K562 (cell line): ENCODE data around the gene TMEM63A. TPM values are rescaled to one million over a fixed set of nuclear protein-coding genes. Genes with fewer than 3 reads are reported as not detected.

Experiments
- ATAC-seq: fragments of 200-7000 bp; cut with Tn5 transposase; 3 replicates; pipeline ENCODE4 v1.9.1; 2020; ENCODE audit warnings: moderate library complexity
- BruUV-seq: library from RNA; stranded (reverse); fragments of 400-500 nt; replicated peaks from 2 replicates; lab custom pipeline; 2021; lab: Mats Ljungman, UMichigan
- CTCF ChIA-PET: fragments of 300-600 bp; formaldehyde crosslinking; extraction: SDS; loops from one replicate; lab custom pipeline; 2021; ENCODE audit warnings: low intra/inter-chr PET ratio; lab: Yijun Ruan, JAX
- POLR2A ChIA-PET: fragments of 300-600, 350-650 bp; sonication (Branson Sonifier 250); formaldehyde crosslinking; extraction: SDS; loops from one replicate; lab custom pipeline; 2021; ENCODE audit warnings: antibody characterized with exemption, inconsistent platforms; lab: Yijun Ruan, JAX
- DNase-seq, 4 experiments: peaks; one replicate each; pipeline versions ENCODE4 v3.0.0 to v3.0.0-alpha.2; 2011 to 2018; ENCODE audit warnings: low spot score in 3 of 4, mixed read lengths in 3 of 4; ENCODE audit errors: extremely low read depth in 1 of 4
- FAIRE-seq: peaks from 2 replicates; lab custom pipeline; 2011; peaks lifted over from hg19 to GRCh38; lab: Jason Lieb, UNC
- H2AFZ ChIP-seq: 2 replicates; pipeline ENCODE4 v1.6.0; 2011; ENCODE audit warnings: low read depth, low read length, control low read depth, inconsistent platforms
- H3K27ac ChIP-seq: fragments of 200-600 bp; 3 replicates; pipeline ENCODE4 v1.8.0; 2011; ENCODE audit warnings: low read depth, mild to moderate bottlenecking, control low read depth, inconsistent platforms, low read length, moderate library complexity, mixed read lengths; ENCODE audit errors: extremely low read depth
- H3K27me3 ChIP-seq, 2 experiments: fragments of 300-600 bp in 1 of 2; 2 replicates in 1 of 2; 3 replicates in 1 of 2; pipeline versions ENCODE4 v1.6.0 to v1.8.0; 2011; ENCODE audit warnings: inconsistent platforms in 2 of 2, low read length in 2 of 2, mild to moderate bottlenecking in 1 of 2, mixed read lengths in 1 of 2, moderate library complexity in 1 of 2; ENCODE audit not compliant: control insufficient read depth in 2 of 2, insufficient read depth in 2 of 2
- H3K36me3 ChIP-seq: fragments of 300-600 bp; 3 replicates; pipeline ENCODE4 v1.8.0; 2011; ENCODE audit warnings: mild to moderate bottlenecking, low read length, inconsistent platforms; ENCODE audit not compliant: control insufficient read depth, insufficient read depth
- H3K4me1 ChIP-seq, 2 experiments: fragments of 200-600 bp in 1 of 2; replicated peaks in 1 of 2; 2 replicates in 1 of 2; 3 replicates in 1 of 2; pipeline versions ENCODE4 v1.5.1 to v1.8.0; 2011; ENCODE audit warnings: inconsistent platforms in 2 of 2, low read length in 2 of 2, mild to moderate bottlenecking in 1 of 2, mixed read lengths in 1 of 2, moderate library complexity in 1 of 2; ENCODE audit not compliant: control insufficient read depth in 2 of 2, insufficient read depth in 2 of 2
- H3K4me2 ChIP-seq: 2 replicates; pipeline ENCODE4 v1.6.1; 2011; ENCODE audit warnings: low read length, control low read depth, inconsistent platforms, mixed read lengths; ENCODE audit not compliant: insufficient read depth
- H3K4me3 ChIP-seq: fragments of 200-600 bp; sonication (generic), shearing (Covaris generic); 2 replicates; pipeline ENCODE4 v1.5.1; 2016; ENCODE audit warnings: control low read depth, inconsistent platforms
- H3K79me2 ChIP-seq: fragments of 200-600 bp; 3 replicates; pipeline ENCODE4 v1.8.0; 2011; ENCODE audit warnings: low read length, inconsistent platforms; ENCODE audit not compliant: control insufficient read depth, insufficient read depth
- H3K9ac ChIP-seq, 2 experiments: 2 replicates each; pipeline versions ENCODE4 v1.6.0 to v1.6.1; 2011; ENCODE audit warnings: low read depth in 2 of 2, low read length in 2 of 2, control low read depth in 1 of 2, inconsistent platforms in 1 of 2, mild to moderate bottlenecking in 1 of 2, mixed read lengths in 1 of 2; ENCODE audit not compliant: insufficient read depth in 1 of 2
- H3K9me1 ChIP-seq: one replicate; pipeline ENCODE4 v1.6.0; 2011; ENCODE audit warnings: inconsistent platforms, mild to moderate bottlenecking, low read length, moderate library complexity; ENCODE audit not compliant: control insufficient read depth, insufficient read depth
- H3K9me3 ChIP-seq: replicated peaks from 2 replicates; pipeline ENCODE4 v1.5.1; 2011; ENCODE audit warnings: low read depth, low read length, inconsistent platforms; ENCODE audit not compliant: control insufficient read depth, insufficient read depth
- H4K20me1 ChIP-seq: replicated peaks from 2 replicates; pipeline ENCODE4 v1.6.1; 2011; ENCODE audit warnings: low read length, inconsistent platforms, mixed read lengths; ENCODE audit not compliant: control insufficient read depth, insufficient read depth
- HNRNPK ChIP-seq: fragments of 200-400 bp; formaldehyde crosslinking; IDR thresholded peaks from one replicate; pipeline ENCODE4 v1.6.1; 2018; ENCODE audit warnings: mild to moderate bottlenecking, low read depth, low read length; ENCODE audit not compliant: poor library complexity, severe bottlenecking
- NFIC ChIP-seq: fragments of 450-650 bp; IDR thresholded peaks from 2 replicates; pipeline ENCODE4 v1.6.1; 2017; ENCODE audit warnings: mild to moderate bottlenecking, inconsistent platforms
- NFIX ChIP-seq: fragments of 250-450 bp; sonication (Bioruptor Pico); IDR thresholded peaks from 2 replicates; pipeline ENCODE4 v1.4.0; 2020; ENCODE audit warnings: low read depth, mild to moderate bottlenecking, moderate library complexity
- RAD21 ChIP-seq, 2 experiments: fragments of 250-450 bp in 1 of 2; fragments of 450-650 bp in 1 of 2; sonication (Bioruptor Pico) in 1 of 2; formaldehyde crosslinking in 1 of 2; IDR thresholded peaks in 1 of 2; conservative IDR thresholded peaks in 1 of 2; 2 replicates each; pipeline versions ENCODE4 v1.4.0 to v1.8.0; 2020 to 2022; ENCODE audit warnings: mild to moderate bottlenecking in 2 of 2, moderate library complexity in 1 of 2
- SMAD1 ChIP-seq: fragments of 150-350 bp; IDR thresholded peaks from 2 replicates; pipeline ENCODE4 v1.6.1; 2014; ENCODE audit warnings: low read length, low read depth; ENCODE audit not compliant: partially characterized antibody
- SPI1 ChIP-seq: IDR thresholded peaks from 2 replicates; pipeline ENCODE4 v1.6.1; 2011; ENCODE audit warnings: low read depth, low read length, control low read depth, borderline replicate concordance
- SUPT5H ChIP-seq: fragments of 450-650 bp; IDR thresholded peaks from 2 replicates; pipeline ENCODE4 v1.6.1; 2016
- TCF3 ChIP-seq: sonication (generic); formaldehyde crosslinking; IDR thresholded peaks from 2 replicates; pipeline ENCODE4 v1.4.0; 2020; ENCODE audit warnings: mild to moderate bottlenecking, missing genetic modification reagents
- WGBS: fragments of 100-300 bp; shearing (Covaris generic); methylation state at CpG from one replicate; pipeline ENCODE4 v1.1.6; 2016; ENCODE audit warnings: low coverage, mixed read lengths; ENCODE audit not compliant: insufficient coverage; ENCODE audit errors: missing lambda C conversion rate; 5-methylcytosine and 5-hydroxymethylcytosine counted together
- in situ Hi-C: fragments of 300-500 bp; cut with MboI; formaldehyde crosslinking; loops from 4 replicates; pipeline ENCODE4 v1.15.0; 2018; ENCODE audit warnings: inconsistent platforms, mixed read lengths
- intact Hi-C: fragments of 100-400 bp; cut with micrococcal nuclease; formaldehyde crosslinking; loops from 2 replicates; pipeline ENCODE4 v1.14.2; 2022
- polyA plus RNA-seq, 8 experiments: library from polyadenylated mRNA; depleted of rRNA in 4 of 8; stranded (reverse) in 5 of 8; unstranded in 3 of 8; fragments of >200 nt; fragmentation: Nextera tagmentation in 2 of 8; fragmentation: Illumina TruSeq in 1 of 8; extraction: Ambion mirVana in 2 of 8; extraction: Trizol in 1 of 8; gene quantifications; 2 replicates each; pipeline versions ENCODE4 v1.2.1 to v1.2.3, GENCODE V29; 2011 to 2014; ENCODE audit warnings: inconsistent platforms in 1 of 8, missing spikeins in 1 of 8
- total RNA-seq, 7 experiments: library from RNA; depleted of rRNA in 6 of 7; stranded (reverse); fragments of >200 nt in 6 of 7; fragmentation: Illumina TruSeq in 2 of 7; extraction: Trizol in 2 of 7; gene quantifications; 2 replicates each; pipeline versions ENCODE4 v1.2.1 to v1.2.3, GENCODE V29; 2011 to 2021; ENCODE audit warnings: low replicate concordance in 1 of 7
- TF ChIP-seq, protein P1 (sequence below): sonication (generic); formaldehyde crosslinking; IDR thresholded peaks from 2 replicates; pipeline ENCODE4 v1.8.1; 2023; ENCODE audit warnings: mild to moderate bottlenecking, missing genetic modification reagents, moderate library complexity

TMEM63A gene
- total and polyA plus RNA-seq, 9 of the 15 experiments (the other 6 are each of a cell fraction or from before 2014, with no cell fraction given), result 2.0 to 54.6 (median 17.5) TPM

DNA sequence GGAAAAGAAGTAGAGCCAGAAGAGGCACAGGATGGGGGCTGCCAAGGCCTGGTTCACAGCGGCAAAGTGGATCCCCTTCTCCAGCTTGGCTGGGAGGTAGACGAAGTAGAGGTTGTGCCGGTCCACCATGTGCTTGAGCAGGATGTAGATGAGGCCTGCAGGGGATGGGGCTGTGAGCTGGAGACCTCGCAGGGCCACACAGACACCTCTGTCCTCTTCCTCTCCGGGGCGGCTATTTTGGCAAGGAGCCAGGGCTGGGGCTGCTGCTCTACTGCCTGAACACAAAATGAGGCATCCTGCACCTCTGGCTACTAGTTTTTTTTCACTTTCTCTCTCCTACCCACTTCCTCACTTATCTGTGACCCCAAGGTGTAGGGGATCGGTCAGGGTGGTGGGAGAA is 32.3 kb downstream of the TMEM63A start:
- CTCF ChIA-PET, result interaction anchor here (1.7 kb wide), 1 partner anchor 375 kb away, joined by 4 read pairs; no protein-coding TSS in a partner anchor
- intact Hi-C loops (loop anchor here (2.0 to 10.0 kb wide), 3 partner anchors 125 to 295 kb away; partner anchors contain the start of gene ENAH), in situ Hi-C loops (loop anchor here (10.0 kb wide), 1 partner anchor 375 kb away; no protein-coding TSS in a partner anchor)
- no peak overlapping the region for H3K27ac ChIP-seq
- no peak overlapping the region for H3K4me2 ChIP-seq
- H3K4me3 ChIP-seq, result no peak overlapping the region
- H3K9me3 ChIP-seq, result no peaks in the 10 kb centered on the region
- peak; percentile 57 for TF ChIP-seq SMAD1
- TF ChIP-seq SUPT5H, result 0 out of 2 replicates have a peak, but pooled peaks have one; percentile 10
- TF ChIP-seq NFIC, result peak; percentile 99
- TF ChIP-seq, protein P1, sequence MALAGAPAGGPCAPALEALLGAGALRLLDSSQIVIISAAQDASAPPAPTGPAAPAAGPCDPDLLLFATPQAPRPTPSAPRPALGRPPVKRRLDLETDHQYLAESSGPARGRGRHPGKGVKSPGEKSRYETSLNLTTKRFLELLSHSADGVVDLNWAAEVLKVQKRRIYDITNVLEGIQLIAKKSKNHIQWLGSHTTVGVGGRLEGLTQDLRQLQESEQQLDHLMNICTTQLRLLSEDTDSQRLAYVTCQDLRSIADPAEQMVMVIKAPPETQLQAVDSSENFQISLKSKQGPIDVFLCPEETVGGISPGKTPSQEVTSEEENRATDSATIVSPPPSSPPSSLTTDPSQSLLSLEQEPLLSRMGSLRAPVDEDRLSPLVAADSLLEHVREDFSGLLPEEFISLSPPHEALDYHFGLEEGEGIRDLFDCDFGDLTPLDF, result no peak
- TF ChIP-seq NFIX, result peak; percentile 92
- TF ChIP-seq RAD21 (CRISPR knock-in tag; conservative IDR thresholded peaks at IDR 0.05 in 1 of 2, IDR thresholded peaks at IDR 0.05 in 1 of 2), result 0 out of 4 replicates have a peak, but pooled peaks of 1 of the 2 experiments have one; percentile 2
- no peak for TF ChIP-seq HNRNPK
- 0 out of 2 replicates have a peak, but pooled peaks have one; percentile 31 for TF ChIP-seq SPI1
- TF ChIP-seq TCF3, result peak; percentile 45
- DNase-seq (peak; percentile 59 to 72 (median 60)), ATAC-seq (peak; percentile 37), FAIRE-seq (peak; percentile 55)
- no TSS peak for BruUV-seq
- 52% methylated on average over 7 of the region's 7 CpGs for WGBS
- no peak overlapping the region for H2AFZ ChIP-seq
- H3K9me1 ChIP-seq, result no peaks in the 10 kb centered on the region
- POLR2A ChIA-PET, result interaction anchor here (0.6 to 1.1 kb wide), 8 partner anchors 8 to 266 kb away, joined by 3 to 7 read pairs (median 4); no protein-coding TSS in a partner anchor
- H3K9ac ChIP-seq, result peak overlapping the region in 1 of 2 experiments; percentile 45; a peak in 1 of 4 replicates
- H3K4me1 ChIP-seq, result peaks cover 9 to 38% of the 10 kb centered on the region in 2 experiments; a peak in 4 of 5 replicates
- peaks cover 4% of the 10 kb centered on the region; the same call in 1 of the 2 replicates for H4K20me1 ChIP-seq
- no peaks in the 10 kb centered on the region for H3K27me3 ChIP-seq
- H3K36me3 ChIP-seq, result peaks cover 65% of the 10 kb centered on the region
- H3K79me2 ChIP-seq, result no peaks in the 10 kb centered on the region
